HEK293T (cell line): ENCODE data around the gene GFRA4.
"Not testable (repeated sequence)": the region's sequence is repeated elsewhere in the genome, so short reads cannot be mapped to it uniquely, and the experiment has no call there.

ENCODE experiments used
- CTCF ChIA-PET: fragments of 350-600 bp; formaldehyde crosslinking; extraction: SDS; loops from one replicate; lab custom pipeline; 2021; ENCODE audit warnings: antibody characterized with exemption, inconsistent platforms; lab: Yijun Ruan, JAX
- POLR2A ChIA-PET: fragments of 350-600 bp; formaldehyde crosslinking; extraction: SDS; loops from one replicate; lab custom pipeline; 2020; ENCODE audit warnings: antibody characterized with exemption, inconsistent platforms; lab: Yijun Ruan, JAX
- DNase-seq: peaks from one replicate; pipeline ENCODE4 v3.0.0; 2012; ENCODE audit warnings: mixed read lengths; ENCODE audit errors: extremely low spot score
- ARNT ChIP-seq: fragments of 450-650 bp; IDR thresholded peaks from 2 replicates; pipeline ENCODE4 v1.6.1; 2017; ENCODE audit warnings: mild to moderate bottlenecking
- BHLHE40 ChIP-seq: fragments of 450-650 bp; IDR thresholded peaks from 2 replicates; pipeline ENCODE4 v1.6.1; 2016; ENCODE audit warnings: mild to moderate bottlenecking, moderate library complexity, borderline replicate concordance
- CTBP1 ChIP-seq: fragments of 450-650 bp; IDR thresholded peaks from 2 replicates; pipeline ENCODE4 v1.6.1; 2016; ENCODE audit warnings: borderline replicate concordance
- ELF4 ChIP-seq: fragments of 450-650 bp; IDR thresholded peaks from 2 replicates; pipeline ENCODE4 v1.6.1; 2017; ENCODE audit warnings: antibody characterized with exemption
- FOXA1 ChIP-seq: fragments of 450-650 bp; IDR thresholded peaks from 2 replicates; pipeline ENCODE4 v1.6.1; 2016; ENCODE audit warnings: mild to moderate bottlenecking
- FOXK2 ChIP-seq: fragments of 450-650 bp; IDR thresholded peaks from 2 replicates; pipeline ENCODE4 v1.6.1; 2016; ENCODE audit warnings: mild to moderate bottlenecking
- FOXM1 ChIP-seq: fragments of 450-650 bp; IDR thresholded peaks from 2 replicates; pipeline ENCODE4 v1.6.1; 2017; ENCODE audit warnings: mild to moderate bottlenecking, borderline replicate concordance
- HDGF ChIP-seq: fragments of 450-650 bp; IDR thresholded peaks from 2 replicates; pipeline ENCODE4 v1.6.1; 2017; ENCODE audit warnings: antibody characterized with exemption, borderline replicate concordance
- L3MBTL2 ChIP-seq: fragments of 450-650 bp; conservative IDR thresholded peaks from 2 replicates; pipeline ENCODE4 v1.6.1; 2016; ENCODE audit warnings: mild to moderate bottlenecking
- LEF1 ChIP-seq: fragments of 450-650 bp; IDR thresholded peaks from 2 replicates; pipeline ENCODE4 v1.6.1; 2017; ENCODE audit warnings: mild to moderate bottlenecking, borderline replicate concordance
- NFRKB ChIP-seq: fragments of 450-650 bp; IDR thresholded peaks from 2 replicates; pipeline ENCODE4 v1.6.1; 2016; ENCODE audit warnings: mild to moderate bottlenecking, moderate library complexity
- PKNOX1 ChIP-seq: fragments of 450-650 bp; IDR thresholded peaks from 2 replicates; pipeline ENCODE4 v1.6.1; 2016
- SP1 ChIP-seq: fragments of 450-650 bp; IDR thresholded peaks from 2 replicates; pipeline ENCODE4 v1.6.1; 2017
- SUZ12 ChIP-seq: fragments of 450-650 bp; IDR thresholded peaks from 2 replicates; pipeline ENCODE4 v1.6.1; 2016; ENCODE audit warnings: mild to moderate bottlenecking
- TARDBP ChIP-seq: fragments of 450-650 bp; IDR thresholded peaks from 2 replicates; pipeline ENCODE4 v1.6.1; 2016
- ZNF384 ChIP-seq: fragments of 450-650 bp; IDR thresholded peaks from 2 replicates; pipeline ENCODE4 v1.6.1; 2016

GFRA4 gene

GRCh38 chr20:3629893-3630292 lies 33.3 kb downstream of the GFRA4 start:
- ChIA-PET CTCF (interaction anchor here (1.0 kb wide), 1 partner anchor 35 kb away, joined by 3 read pairs; no protein-coding TSS in a partner anchor), POLR2A (no interaction called here)
- no peak for TF ChIP-seq CTBP1
- TF ChIP-seq TARDBP: no peak
- TF ChIP-seq ARNT: no peak
- no peak for TF ChIP-seq NFRKB
- no peak for TF ChIP-seq SP1
- no peak for TF ChIP-seq LEF1
- TF ChIP-seq PKNOX1: no peak
- TF ChIP-seq ZNF384: no peak
- no peak for TF ChIP-seq FOXA1
- TF ChIP-seq FOXM1: no peak
- TF ChIP-seq FOXK2: no peak
- TF ChIP-seq L3MBTL2: no peak
- TF ChIP-seq SUZ12: no peak
- DNase-seq: no peak

- ChIA-PET CTCF (interaction anchor here (1.0 kb wide), 1 partner anchor 36 kb away, joined by 3 read pairs; no protein-coding TSS in a partner anchor), POLR2A (no interaction called here)
- TF ChIP-seq CTBP1 (no peak), FOXM1 (no peak), LEF1 (no peak), HDGF (no peak), L3MBTL2 (no peak)
- DNase-seq: no peak
Measured at GRCh38 chr20:3628502-3629314, 34.5 kb downstream of the GFRA4 start.

DNA sequence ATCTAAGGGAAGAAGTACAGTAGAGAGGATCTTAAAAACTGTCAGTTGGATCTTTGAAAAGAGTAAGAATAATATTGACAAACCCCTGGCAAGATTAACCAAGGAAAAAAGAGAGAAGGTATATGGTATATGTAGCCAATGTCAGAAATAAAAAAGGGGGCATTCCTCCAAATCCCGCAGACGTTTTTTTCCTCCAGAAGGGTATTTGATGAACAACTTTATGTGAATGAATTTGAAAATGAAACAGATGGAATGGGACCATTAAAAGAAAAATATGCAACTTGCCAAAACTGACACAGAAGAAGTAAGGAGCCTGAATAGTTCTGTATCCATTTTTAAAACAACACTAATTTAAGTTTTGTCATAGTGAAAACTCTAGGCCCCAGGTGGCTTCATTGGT lies 35.7 kb downstream of the GFRA4 start:
- DNase-seq: no peak
- ChIA-PET CTCF (no interaction called here), POLR2A (no interaction called here)
- TF ChIP-seq ELF4 (no peak), L3MBTL2 (no peak), FOXK2 (no peak), SP1 (no peak), CTBP1 (no peak), NFRKB (no peak)

- no peak for TF ChIP-seq CTBP1
- no peak for TF ChIP-seq PKNOX1
- TF ChIP-seq TARDBP: no peak
- no peak for TF ChIP-seq ARNT
- TF ChIP-seq BHLHE40: no peak
- TF ChIP-seq SUZ12: no peak
- no peak for TF ChIP-seq FOXK2
- TF ChIP-seq FOXM1: no peak
- DNase-seq: no peak
- ChIA-PET CTCF (no interaction called here), POLR2A (no interaction called here)
Measured at GRCh38 chr20:3622406-3622805, 40.8 kb downstream of the GFRA4 start.

DNA sequence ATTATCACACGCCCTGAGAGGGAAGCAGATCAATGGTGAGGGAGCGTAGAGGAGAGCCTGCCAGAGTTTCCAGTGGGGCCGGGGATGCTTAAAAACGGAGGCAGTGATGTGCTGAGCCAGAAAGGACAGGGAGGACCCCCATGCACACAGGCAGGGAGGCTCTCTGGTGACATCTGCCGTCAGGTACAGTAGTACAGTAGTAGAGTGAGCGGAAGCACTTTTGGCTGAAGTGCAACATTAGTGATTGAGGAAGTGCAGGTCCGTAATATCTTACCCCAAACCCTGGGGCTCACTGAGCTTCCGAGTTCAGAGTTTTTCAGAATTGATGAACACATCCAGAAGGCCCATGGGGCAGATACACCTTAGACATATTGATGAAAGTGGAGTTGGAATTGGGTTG lies 42.1 kb downstream of the GFRA4 start:
- no peak for DNase-seq
- ChIA-PET POLR2A (no interaction called here), CTCF (no interaction called here)
- TF ChIP-seq ARNT (no peak), LEF1 (no peak), PKNOX1 (no peak), FOXM1 (no peak), SUZ12 (no peak), BHLHE40 (no peak), ZNF384 (no peak), TARDBP (no peak), SP1 (no peak), FOXK2 (no peak)

DNA sequence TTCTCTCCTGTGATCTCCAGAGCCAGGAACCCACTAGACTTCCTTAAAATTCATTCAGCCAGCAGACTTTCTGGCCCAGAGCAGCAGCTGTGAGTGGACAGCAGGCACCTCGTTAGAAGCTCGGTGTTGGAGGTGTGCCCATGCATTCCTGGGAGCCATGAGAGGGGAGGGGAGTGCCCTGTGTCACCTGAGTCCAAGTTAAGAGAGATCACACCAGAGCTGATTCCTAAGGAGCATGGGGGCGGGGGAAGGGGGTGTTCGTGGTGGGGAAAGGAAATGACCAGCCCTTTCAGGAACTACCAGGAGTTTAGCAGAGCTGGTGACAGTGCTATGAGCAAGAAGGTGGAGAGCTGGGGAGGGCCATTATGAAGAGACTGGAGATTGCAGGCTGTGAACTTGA lies 46.9 kb downstream of the GFRA4 start:
- TF ChIP-seq ELF4: no peak
- TF ChIP-seq FOXK2: no peak
- TF ChIP-seq NFRKB: no peak
- TF ChIP-seq BHLHE40: no peak
- TF ChIP-seq FOXM1: no peak
- TF ChIP-seq TARDBP: no peak
- TF ChIP-seq FOXA1: no peak
- TF ChIP-seq ZNF384: no peak
- no peak for TF ChIP-seq LEF1
- no peak for TF ChIP-seq L3MBTL2
- TF ChIP-seq PKNOX1: no peak
- DNase-seq: no peak
- CTCF ChIA-PET: no interaction called here
- POLR2A ChIA-PET: no interaction called here

DNA sequence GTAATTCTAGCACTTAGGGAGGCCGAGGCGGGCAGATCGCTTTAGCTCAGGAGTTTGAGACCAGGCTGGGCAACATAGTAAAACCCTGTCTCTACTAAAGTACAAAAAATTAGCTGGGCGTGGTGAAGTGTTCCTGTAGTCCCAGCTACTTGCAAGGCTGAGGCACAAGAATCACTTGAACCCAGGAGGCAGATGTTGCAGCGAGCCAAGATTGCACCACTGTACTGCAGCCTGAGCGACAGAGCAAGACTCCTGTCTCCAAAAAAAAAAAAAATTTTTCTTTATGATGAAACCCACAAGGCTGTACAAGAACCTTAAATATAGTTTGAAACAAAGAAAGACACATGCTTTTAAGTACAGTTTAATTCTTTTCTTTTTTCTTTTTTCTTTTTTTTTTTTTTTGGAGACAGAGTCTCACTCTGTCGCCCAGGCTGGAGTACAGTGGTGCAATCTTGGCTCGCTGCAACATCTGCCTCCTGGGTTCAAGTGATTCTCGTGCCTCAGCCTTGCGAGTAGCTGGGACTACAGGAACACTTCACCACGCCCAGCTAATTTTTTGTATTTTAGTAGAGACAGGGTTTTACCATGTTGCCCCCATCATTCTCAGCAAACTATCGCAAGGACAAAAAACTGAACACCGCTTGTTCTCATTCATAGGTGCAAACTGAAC lies 47.9 kb downstream of the GFRA4 start:
- DNase-seq, CTCF ChIA-PET, POLR2A ChIA-PET: not testable (repeated sequence)
